22Rv1 (cell line): ENCODE results near the gene CYP2C19.
"Not testable (repeated sequence)": the region's sequence is repeated elsewhere in the genome, so short reads cannot be mapped to it uniquely, and the experiment has no call there.

Experiments used
- CTCF ChIP-seq: fragments of 450-650 bp; IDR thresholded peaks from 2 replicates; pipeline ENCODE4 v1.5.1; 2017; ENCODE audit warnings: mild to moderate bottlenecking
- ZFX ChIP-seq: fragments of 450-650 bp; IDR thresholded peaks from 2 replicates; pipeline ENCODE4 v1.6.1; 2017; ENCODE audit warnings: antibody characterized with exemption, borderline replicate concordance

DNA sequence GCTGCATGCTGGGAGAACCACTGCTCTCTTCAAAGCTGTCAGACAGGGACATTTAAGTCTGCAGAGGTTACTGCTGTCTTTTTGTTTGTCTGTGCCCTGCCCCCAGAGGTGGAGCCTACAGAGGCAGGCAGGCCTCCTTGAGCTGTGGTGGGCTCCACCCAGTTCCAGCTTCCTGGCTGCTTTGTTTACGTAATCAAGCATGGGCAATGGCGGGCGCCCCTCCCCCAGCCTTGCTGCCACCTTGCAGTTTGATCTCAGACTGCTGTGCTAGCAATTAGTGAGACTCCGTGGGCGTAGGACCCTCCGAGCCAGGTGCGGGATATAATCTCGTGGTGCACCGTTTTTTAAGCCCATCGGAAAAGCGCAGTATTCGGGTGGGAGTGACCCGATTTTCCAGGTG, 67.5 kb downstream of the CYP2C19 start:
- TF ChIP-seq CTCF, ZFX: not testable (repeated sequence)
